Mucosa of descending colon (tissue), 3 donors: Measurements from ENCODE around the gene CLDN19. TPM values are rescaled to one million over a fixed set of nuclear protein-coding genes. Genes with fewer than 3 reads are reported as not detected.

ENCODE experiments used
- ATAC-seq: fragments of 200-7000 bp; cut with Tn5 transposase; one replicate; pipeline ENCODE4 v1.9.1; 2020; ENCODE audit warnings: mild to moderate bottlenecking, moderate library complexity
- DNase-seq, 3 donors: peaks; one replicate each; pipeline ENCODE4 v3.0.0-alpha.2; 2020
- H3K36me3 ChIP-seq: fragments of 200-600 bp; one replicate; pipeline ENCODE4 v1.8.0; 2021; ENCODE audit warnings: low read depth, mild to moderate bottlenecking
- H3K4me1 ChIP-seq: fragments of 200-600 bp; one replicate; pipeline ENCODE4 v1.8.0; 2021; ENCODE audit warnings: low read depth, mild to moderate bottlenecking
- H3K4me3 ChIP-seq: fragments of 200-600 bp; one replicate; pipeline ENCODE4 v1.8.0; 2021; ENCODE audit warnings: mild to moderate bottlenecking
- H3K9me3 ChIP-seq: fragments of 200-600 bp; one replicate; pipeline ENCODE4 v1.8.0; 2021; ENCODE audit warnings: mild to moderate bottlenecking
- CTCF ChIP-seq: fragments of 200-600 bp; IDR thresholded peaks from one replicate; pipeline ENCODE4 v1.8.0; 2022; ENCODE audit warnings: antibody characterized with exemption, mild to moderate bottlenecking
- intact Hi-C, 2 donors: fragments of 100-400 bp; cut with DNase I in 1 of 2; cut with micrococcal nuclease in 1 of 2; formaldehyde crosslinking; loops; one replicate each; pipeline versions ENCODE4 v1.11.0 to v1.11.1; 2022; cut with DNase I, micrococcal nuclease
- total RNA-seq, 3 donors: library from RNA; stranded (reverse); fragmentation: NEBNext Ultra II Directional in 2 of 3; extraction: Animal tissue kit (Norgen Biotek cat#: 25700) in 2 of 3; gene quantifications; one replicate each; pipeline versions ENCODE4 v1.2.1 to v1.2.4, GENCODE V29; 2021 to 2023
- donor health status: DM: no; HTN: no; CAD: no; lungs with moderate emphysema.
- donor health status: DM: no; HTN: no; CAD: no.
- donor health status: DM: no; HTN: yes; CAD: no.

Gene CLDN19
- total RNA-seq, 3 donors from 2014 or later = 0.09 TPM; not detected in 2

DNA sequence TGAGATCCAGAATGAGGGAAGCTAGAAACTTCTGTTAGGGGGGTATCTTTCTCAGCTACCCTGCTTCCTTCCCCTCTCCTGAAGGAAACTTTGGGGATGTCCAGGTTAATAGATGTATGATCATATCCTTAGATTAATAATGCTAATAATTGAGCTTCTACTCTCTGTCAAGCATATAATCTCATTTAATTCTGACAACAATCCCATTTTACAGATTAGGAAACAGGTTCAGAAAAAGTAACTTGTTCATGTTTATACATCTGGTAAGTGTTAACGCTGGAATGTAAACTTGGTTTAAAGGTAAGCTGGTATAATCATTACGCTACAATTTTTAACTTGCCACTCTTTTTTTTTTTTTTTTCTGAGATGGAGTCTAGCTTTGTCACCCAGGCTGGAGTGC, 43.1 kb upstream of the CLDN19 start:
- H3K4me3 ChIP-seq = no peak overlapping the region
- peaks cover 3% of the 10 kb centered on the region for H3K4me1 ChIP-seq
- H3K9me3 ChIP-seq = no peaks in the 10 kb centered on the region
- DNase-seq (no peak), ATAC-seq (no peak)
- no peak for TF ChIP-seq CTCF
- intact Hi-C loops = no loop called here
- H3K36me3 ChIP-seq = no peaks in the 10 kb centered on the region

GRCh38 chr1:42780176-42780575, 40.1 kb upstream of the CLDN19 start:
- H3K4me3 ChIP-seq = no peak overlapping the region
- intact Hi-C loops = no loop called here
- DNase-seq = no peak
- peaks cover 5% of the 10 kb centered on the region for H3K36me3 ChIP-seq
- peaks cover 3% of the 10 kb centered on the region for H3K4me1 ChIP-seq
- no peak for TF ChIP-seq CTCF
- ATAC-seq = no peak
- no peaks in the 10 kb centered on the region for H3K9me3 ChIP-seq

GRCh38 chr1:42779725-42780124, 39.7 kb upstream of the CLDN19 start:
- intact Hi-C loops = loop anchor here in 1 of 2 donors (10.0 kb wide), 1 partner anchor 295 kb away; no protein-coding TSS in a partner anchor
- DNase-seq (no peak), ATAC-seq (no peak)
- Histone ChIP-seq H3K36me3 (peaks cover 5% of the 10 kb centered on the region), H3K4me1 (no peaks in the 10 kb centered on the region), H3K4me3 (no peak overlapping the region), H3K9me3 (no peaks in the 10 kb centered on the region)
- TF ChIP-seq CTCF = no peak

- Histone ChIP-seq H3K9me3 (no peaks in the 10 kb centered on the region), H3K4me3 (no peak overlapping the region), H3K36me3 (peaks cover 5% of the 10 kb centered on the region), H3K4me1 (no peaks in the 10 kb centered on the region)
- intact Hi-C loops = loop anchor here in 1 of 2 donors (10.0 kb wide), 1 partner anchor 297 kb away; no protein-coding TSS in a partner anchor
- ATAC-seq = peak; percentile 59
- peak in 1 of 3 donors; percentile 49 for DNase-seq
- no peak for TF ChIP-seq CTCF
Observed at GRCh38 chr1:42777852-42778251, 37.8 kb upstream of the CLDN19 start.

DNA sequence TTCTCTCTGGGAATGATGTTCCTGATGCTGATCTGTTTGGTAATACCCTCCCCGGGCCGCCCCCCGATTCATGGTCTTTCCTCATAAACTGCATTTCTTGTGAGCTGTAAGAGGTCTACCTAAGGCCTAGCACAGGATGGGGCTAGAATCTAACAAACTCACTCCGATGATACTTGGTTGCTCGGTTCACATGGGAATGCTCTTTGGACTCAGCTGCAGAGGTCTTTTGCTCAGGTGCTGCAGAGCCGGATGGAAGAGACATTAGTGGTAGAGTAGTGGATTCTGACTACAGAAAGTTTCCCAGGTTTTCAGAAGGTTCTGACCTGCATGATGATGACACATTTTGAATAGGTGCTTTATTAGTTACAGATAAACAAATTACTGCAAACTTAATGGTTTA, 36.5 kb upstream of the CLDN19 start:
- H3K36me3 ChIP-seq = peaks cover 5% of the 10 kb centered on the region
- ATAC-seq = no peak
- intact Hi-C loops = loop anchor here in 1 of 2 donors (10.0 kb wide), 1 partner anchor 298 kb away; no protein-coding TSS in a partner anchor

More for the DNA sequence above, 36.5 kb upstream of the CLDN19 start:
- Histone ChIP-seq H3K4me3 (no peak overlapping the region), H3K9me3 (no peaks in the 10 kb centered on the region), H3K4me1 (no peaks in the 10 kb centered on the region)
- no peak for TF ChIP-seq CTCF
- DNase-seq = no peak
